Stimulated activated CD4-positive, alpha-beta T cell treated with anti-CD3 and anti-CD28 coated beads, Interleukin-1b, Interleukin-23, amount 100 ng/mL, for 4 hours (primary cell): ENCODE results near the gene STX3.

Source experiments
- DNase-seq, 2 donors: peaks; one replicate each; pipeline ENCODE4 v3.0.0-alpha.2; 2020; ENCODE audit warnings: low read depth in 2 of 2

STX3 gene

GRCh38 chr11:59754859-59755700 lies at the start of gene STX3:
Gene STX3 (plus strand): TSS chr11:59755376. CDS start chr11:59755606, 230 bp downstream.
- DNase-seq = peak; percentile 48 to 63

GRCh38 chr11:59706518-59707285 lies 48.5 kb upstream of the STX3 start:
- no peak for DNase-seq

GRCh38 chr11:59707371-59707770 lies 47.8 kb upstream of the STX3 start:
- DNase-seq = no peak

DNA sequence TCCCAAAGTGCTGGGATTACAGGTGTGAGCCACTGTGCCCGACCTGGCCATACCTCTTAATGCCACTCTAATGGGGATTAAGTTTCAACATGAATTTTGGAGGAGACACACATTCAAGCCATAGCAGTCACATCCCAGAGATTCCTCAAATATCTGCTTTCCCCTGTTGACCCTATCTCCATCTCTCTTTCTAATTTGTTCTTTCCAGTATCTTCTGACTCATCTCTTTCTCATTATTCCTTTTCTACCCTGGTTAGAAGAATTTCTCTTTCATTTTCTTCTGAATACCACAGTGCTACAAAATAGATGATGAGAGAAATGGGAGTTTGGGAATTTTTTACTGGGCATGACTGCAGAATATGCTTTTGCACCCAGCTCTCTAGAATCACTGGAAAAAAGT lies 46.6 kb upstream of the STX3 start:
- DNase-seq = no peak

- DNase-seq = no peak
These were observed 44.9 kb upstream of the STX3 start for GRCh38 chr11:59710136-59710847.

- DNase-seq = no peak
These were observed 41.4 kb upstream of the STX3 start, which contains the start of gene OR10V1 for GRCh38 chr11:59713745-59714144. Gene OR10V1 (minus strand): TSS chr11:59713845. CDS start chr11:59713845, 0 bp downstream.

DNA sequence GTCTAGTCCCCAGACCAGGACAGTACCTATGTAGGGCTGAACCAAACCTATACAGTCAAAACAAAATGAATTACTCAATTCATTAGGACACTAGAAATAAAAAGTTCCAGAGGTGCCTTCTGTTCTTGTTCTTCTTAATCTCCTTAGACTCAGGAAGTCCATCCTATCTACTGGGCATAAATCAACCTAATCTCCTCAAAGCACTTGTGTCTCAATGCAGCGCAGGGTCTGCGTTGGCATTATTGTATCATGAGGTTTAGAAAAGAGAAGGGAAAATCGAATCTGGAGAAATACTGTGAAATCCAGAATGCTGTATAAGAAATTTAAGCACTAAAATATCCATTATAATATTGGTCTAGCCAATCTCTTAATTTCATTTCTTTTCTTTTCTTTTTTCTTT lies 39.1 kb upstream of the STX3 start:
- no peak for DNase-seq

DNA sequence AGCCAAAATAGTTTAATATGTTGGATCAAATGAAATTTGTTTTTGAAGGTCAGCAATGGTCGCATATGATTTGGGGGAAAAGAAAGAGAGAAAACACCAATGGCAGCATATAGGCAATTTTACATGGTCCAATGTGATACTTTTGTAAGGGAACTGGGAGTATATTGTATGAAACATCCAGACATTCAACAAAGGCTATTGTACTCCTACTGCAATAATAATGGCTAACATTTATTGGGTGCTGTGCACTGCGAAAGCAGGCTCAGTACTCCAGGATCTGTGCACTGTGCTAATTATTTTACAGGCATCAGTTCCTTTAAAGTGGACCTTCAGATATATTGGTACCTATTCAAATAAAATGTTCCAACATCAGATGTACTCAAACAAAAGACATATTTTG lies 35.6 kb upstream of the STX3 start:
- no peak for DNase-seq

- no peak for DNase-seq
These were observed 31.1 kb upstream of the STX3 start for GRCh38 chr11:59724066-59724465.

DNA sequence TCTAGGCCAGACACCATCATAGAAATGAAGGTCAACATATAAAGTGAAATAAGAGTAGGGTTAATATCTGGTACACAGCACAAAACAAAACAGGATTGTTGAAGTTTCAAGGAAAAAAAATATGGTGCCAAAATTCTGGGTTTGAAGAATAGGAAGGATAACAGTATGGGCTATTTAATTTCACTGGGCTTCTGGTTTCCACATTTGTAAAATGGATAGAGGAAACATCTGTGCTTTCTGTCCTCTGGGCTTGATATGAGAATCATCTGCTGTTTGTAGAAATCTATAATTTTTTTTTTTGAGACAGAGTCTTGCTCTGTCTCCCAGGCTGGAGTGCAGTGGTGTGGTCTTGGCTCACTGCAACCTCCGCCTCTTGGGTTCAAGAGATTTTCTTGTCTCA lies 27.8 kb upstream of the STX3 start:
- DNase-seq = no peak

- no peak for DNase-seq
These were observed 27.0 kb upstream of the STX3 start for GRCh38 chr11:59728154-59728553.

- DNase-seq = no peak
These were observed 26.3 kb upstream of the STX3 start for GRCh38 chr11:59728913-59729312.

GRCh38 chr11:59729834-59730233 lies 25.3 kb upstream of the STX3 start:
- DNase-seq = no peak

DNA sequence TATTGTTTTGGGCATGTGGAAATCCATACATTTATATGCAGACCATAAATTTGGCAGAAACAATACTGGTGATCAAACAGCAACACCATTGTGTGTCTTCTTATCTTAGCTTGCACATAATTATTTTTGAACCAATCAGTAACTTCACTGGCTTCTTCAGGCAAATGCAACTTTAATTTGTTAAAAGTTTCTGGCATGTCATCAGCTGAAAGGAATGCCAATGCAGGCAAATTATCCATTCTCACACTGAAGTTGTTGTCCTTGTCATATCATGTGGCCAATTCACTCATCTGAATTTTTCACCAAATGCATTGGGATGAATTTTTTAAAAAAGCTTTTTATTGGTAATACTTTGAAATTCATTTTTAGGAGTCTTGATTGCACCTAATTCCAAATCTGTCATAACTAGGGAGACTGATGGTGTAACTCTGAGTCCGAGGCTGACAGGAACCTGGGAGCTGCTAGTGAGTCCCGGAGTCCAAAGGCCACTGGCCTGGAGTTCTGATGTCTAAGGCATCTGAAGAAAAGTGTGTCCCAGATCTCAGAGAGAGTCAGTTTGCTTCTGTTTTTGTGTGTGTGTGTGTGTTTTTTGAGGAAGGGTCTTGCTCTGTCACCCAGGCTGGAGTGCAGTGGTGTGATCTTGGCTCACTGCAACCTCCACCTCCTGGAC lies 24.1 kb upstream of the STX3 start:
- DNase-seq = no peak

- DNase-seq = no peak
These were observed 9.1 kb upstream of the STX3 start for GRCh38 chr11:59746111-59746510.

DNA sequence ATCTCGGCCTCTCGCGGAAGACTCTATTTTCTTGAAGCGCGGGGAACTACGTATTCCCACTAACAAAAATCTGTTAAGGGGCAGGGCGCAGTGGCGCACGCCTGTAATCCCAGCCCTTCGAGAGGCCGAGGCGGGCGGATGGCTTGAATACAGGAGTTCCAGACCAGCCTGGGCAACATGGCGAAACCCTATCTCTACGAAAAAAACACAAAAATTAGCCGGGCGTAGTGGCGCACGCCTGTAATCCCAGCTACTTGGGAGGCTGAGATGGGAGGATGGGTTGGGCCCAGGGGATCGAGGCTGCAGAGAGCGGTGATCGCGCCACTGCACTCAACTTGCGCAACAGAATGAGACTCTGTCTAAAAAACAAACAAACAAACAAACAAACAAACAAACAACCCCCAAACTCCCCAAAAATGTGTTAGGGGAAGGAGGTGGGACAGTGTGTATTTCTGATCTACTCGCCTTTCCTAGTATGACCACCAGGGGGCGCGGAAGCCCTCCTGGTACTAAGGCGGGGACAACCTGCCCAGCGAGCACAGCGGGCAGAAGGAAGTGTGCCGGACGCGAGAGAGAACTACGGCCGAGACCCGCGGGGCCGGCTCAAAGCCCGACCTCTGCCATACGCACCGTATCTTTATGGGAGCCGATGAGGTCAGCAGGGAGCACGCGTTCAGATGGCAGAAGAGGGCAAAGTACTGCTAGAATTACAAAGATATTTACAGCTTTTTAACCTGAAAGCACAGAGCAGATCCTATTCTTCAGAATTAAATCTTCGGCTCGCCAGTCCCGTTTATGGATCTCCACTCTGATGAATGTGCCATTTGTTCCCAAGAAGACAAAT lies 1.3 kb upstream of the STX3 start:
- peak; percentile 75 to 79 for DNase-seq

DNA sequence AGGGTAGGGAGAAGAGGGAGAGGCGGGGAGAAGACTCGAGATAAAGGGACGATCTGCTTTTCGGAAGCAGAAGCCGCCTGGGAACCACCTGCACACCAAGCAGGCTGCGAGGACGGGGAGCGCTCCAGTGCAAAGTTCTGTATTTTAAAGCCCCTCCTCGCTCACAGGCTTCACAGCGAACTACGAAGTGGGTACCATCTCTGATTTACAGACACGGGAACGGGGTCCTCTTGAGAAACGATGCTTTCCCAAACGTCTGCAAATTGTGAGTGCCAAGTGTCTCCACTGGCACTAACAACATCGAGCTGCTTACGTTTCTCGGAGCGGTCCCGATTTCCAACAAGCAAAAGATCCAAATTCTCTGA lies 700 bp upstream of the STX3 start:
- peak in 1 of 2 donors; percentile 8 for DNase-seq

- DNase-seq = peak; percentile 26 to 31
These were observed 753 bp downstream of the STX3 start for GRCh38 chr11:59755701-59756557.

- DNase-seq = no peak
These were observed 1.3 kb downstream of the STX3 start for GRCh38 chr11:59756558-59756840.

DNA sequence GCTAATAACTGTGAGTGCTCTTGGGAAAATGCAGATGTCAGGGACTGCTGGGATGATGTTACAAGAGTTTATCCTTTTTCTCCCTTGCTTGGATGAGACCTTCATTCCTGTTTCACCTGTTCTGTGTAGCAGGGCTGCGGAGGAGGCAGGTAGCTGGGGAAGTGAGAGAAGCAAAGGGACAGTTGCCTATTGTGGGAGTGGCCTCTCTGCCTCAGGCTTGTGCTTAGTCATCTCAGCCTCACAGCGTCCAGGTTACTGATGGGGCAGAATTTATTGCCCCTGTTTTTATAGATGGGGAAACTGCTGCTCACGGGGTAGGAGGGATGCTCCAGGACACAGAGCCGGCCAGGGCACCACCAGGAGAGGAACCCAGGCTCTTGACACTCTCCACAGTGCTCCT lies 1.7 kb downstream of the STX3 start:
- DNase-seq = no peak
